SK-N-SH (cell line): Measurements from ENCODE around the gene VENTX. TPM values are rescaled to one million over a fixed set of nuclear protein-coding genes. Genes with fewer than 3 reads are reported as not detected.

ENCODE experiments used
- polyA plus RNA-seq, 3 experiments: library from polyadenylated mRNA; depleted of rRNA; stranded (reverse); fragments of >200 nt; gene quantifications; 2 replicates each; pipeline ENCODE4 v1.2.3, GENCODE V29; 2012

VENTX gene
- polyA plus RNA-seq, 1 of the 3 experiments (the other 2 are of a cell fraction) = not detected

Other genes with a start within 250 kb of the VENTX start
- not detected in 2 replicates for gene ADGRA1, start 149.9 kb upstream of the VENTX start, polyA plus RNA-seq (2012; rRNA removed)
- 1.4 TPM in 2 replicates for gene KNDC1, start 77.6 kb upstream of the VENTX start, polyA plus RNA-seq (2012; rRNA removed)
- gene UTF1, start 7.6 kb upstream of the VENTX start, polyA plus RNA-seq (2012; rRNA removed) = not detected in 2 replicates
- gene ADAM8, start 39.0 kb downstream of the VENTX start, polyA plus RNA-seq (2012; rRNA removed) = 1.6 and 1.7 TPM in 2 replicates
- 47.4 and 49.1 TPM in 2 replicates for gene TUBGCP2, start 71.0 kb downstream of the VENTX start, polyA plus RNA-seq (2012; rRNA removed)
- gene ZNF511, start 71.1 kb downstream of the VENTX start, polyA plus RNA-seq (2012; rRNA removed) = 43.5 and 62.3 TPM in 2 replicates
- 3.3 TPM in 2 replicates for gene CALY, start 99.0 kb downstream of the VENTX start, polyA plus RNA-seq (2012; rRNA removed)
- 1.9 and 2.3 TPM in 2 replicates for gene PRAP1, start 109.5 kb downstream of the VENTX start, polyA plus RNA-seq (2012; rRNA removed)
- gene FUOM, start 120.2 kb downstream of the VENTX start, polyA plus RNA-seq (2012; rRNA removed) = 25.3 and 32.5 TPM in 2 replicates
- gene ECHS1, start 135.5 kb downstream of the VENTX start, polyA plus RNA-seq (2012; rRNA removed) = 72.1 and 97.8 TPM in 2 replicates
- gene PAOX, start 141.4 kb downstream of the VENTX start, polyA plus RNA-seq (2012; rRNA removed) = 6.2 and 6.6 TPM in 2 replicates
- 86.4 and 90.7 TPM in 2 replicates for gene MTG1, start 156.3 kb downstream of the VENTX start, polyA plus RNA-seq (2012; rRNA removed)
- gene SPRN, start 186.8 kb downstream of the VENTX start, polyA plus RNA-seq (2012; rRNA removed) = 0.78 and 1.2 TPM in 2 replicates
- 2.1 and 3.4 TPM in 2 replicates for gene SCART1, start 216.1 kb downstream of the VENTX start, polyA plus RNA-seq (2012; rRNA removed)